ENCODE results near the gene SNAPC5.

GRCh38 chr15:66488525-66488924 lies 9.0 kb downstream of the SNAPC5 start:
- TF ChIP-seq CTCF (IDR thresholded peaks at IDR 0.05) (no peak), POLR2AphosphoS5 (IDR thresholded peaks at IDR 0.05; ENCODE audit: low read depth, low read length) (no peak), TCF7L2 (IDR thresholded peaks at IDR 0.05; ENCODE audit: low read depth, low read length) (no peak), SIN3A (IDR thresholded peaks at IDR 0.05; ENCODE audit: borderline replicate concordance, insufficient read depth, low read depth, low read length) (no peak)
- TF ChIP-seq, protein P1, sequence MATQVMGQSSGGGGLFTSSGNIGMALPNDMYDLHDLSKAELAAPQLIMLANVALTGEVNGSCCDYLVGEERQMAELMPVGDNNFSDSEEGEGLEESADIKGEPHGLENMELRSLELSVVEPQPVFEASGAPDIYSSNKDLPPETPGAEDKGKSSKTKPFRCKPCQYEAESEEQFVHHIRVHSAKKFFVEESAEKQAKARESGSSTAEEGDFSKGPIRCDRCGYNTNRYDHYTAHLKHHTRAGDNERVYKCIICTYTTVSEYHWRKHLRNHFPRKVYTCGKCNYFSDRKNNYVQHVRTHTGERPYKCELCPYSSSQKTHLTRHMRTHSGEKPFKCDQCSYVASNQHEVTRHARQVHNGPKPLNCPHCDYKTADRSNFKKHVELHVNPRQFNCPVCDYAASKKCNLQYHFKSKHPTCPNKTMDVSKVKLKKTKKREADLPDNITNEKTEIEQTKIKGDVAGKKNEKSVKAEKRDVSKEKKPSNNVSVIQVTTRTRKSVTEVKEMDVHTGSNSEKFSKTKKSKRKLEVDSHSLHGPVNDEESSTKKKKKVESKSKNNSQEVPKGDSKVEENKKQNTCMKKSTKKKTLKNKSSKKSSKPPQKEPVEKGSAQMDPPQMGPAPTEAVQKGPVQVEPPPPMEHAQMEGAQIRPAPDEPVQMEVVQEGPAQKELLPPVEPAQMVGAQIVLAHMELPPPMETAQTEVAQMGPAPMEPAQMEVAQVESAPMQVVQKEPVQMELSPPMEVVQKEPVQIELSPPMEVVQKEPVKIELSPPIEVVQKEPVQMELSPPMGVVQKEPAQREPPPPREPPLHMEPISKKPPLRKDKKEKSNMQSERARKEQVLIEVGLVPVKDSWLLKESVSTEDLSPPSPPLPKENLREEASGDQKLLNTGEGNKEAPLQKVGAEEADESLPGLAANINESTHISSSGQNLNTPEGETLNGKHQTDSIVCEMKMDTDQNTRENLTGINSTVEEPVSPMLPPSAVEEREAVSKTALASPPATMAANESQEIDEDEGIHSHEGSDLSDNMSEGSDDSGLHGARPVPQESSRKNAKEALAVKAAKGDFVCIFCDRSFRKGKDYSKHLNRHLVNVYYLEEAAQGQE (IDR thresholded peaks at IDR 0.05; ENCODE audit: insufficient read depth in 1 of 2, low read depth in 2 of 2, low read length in 1 of 2), result no peak
